OCI-LY7 (cell line): ENCODE results near the gene MT3.

Experiments
- CTCF ChIP-seq: fragments of 200-600 bp; sonication (generic); conservative IDR thresholded peaks from 2 replicates; pipeline ENCODE4 v1.5.1; 2014; ENCODE audit warnings: mild to moderate bottlenecking, antibody characterized with exemption, low read length, moderate library complexity, mixed read lengths
- EZH2phosphoT487 ChIP-seq: fragments of 200-600 bp; sonication (generic); IDR thresholded peaks from 2 replicates; pipeline ENCODE4 v1.6.1; 2018; ENCODE audit warnings: low read depth, borderline replicate concordance, mild to moderate bottlenecking, mixed run types, antibody characterized with exemption, low read length, moderate library complexity, mixed read lengths

DNA sequence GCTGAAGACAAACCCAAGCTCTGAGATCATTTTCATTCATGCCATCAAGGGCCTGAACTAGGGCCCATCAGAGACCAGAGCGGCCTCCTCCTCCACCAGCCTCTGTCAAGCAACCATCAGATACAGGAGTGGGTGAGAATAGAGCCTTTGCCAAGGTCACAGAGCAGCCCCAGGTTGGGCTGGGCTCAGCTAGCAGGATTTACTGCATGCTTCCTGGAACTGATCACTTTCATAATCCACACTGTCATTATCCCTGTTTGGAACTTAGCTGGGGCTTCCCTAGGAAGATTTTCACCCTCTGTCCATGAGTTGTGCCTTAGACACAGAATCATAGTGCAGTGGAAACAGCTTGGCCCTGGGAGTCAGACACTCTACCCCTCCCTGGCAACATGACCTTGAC, 19.4 kb upstream of the MT3 start:
- no peak for TF ChIP-seq CTCF
- TF ChIP-seq EZH2phosphoT487: no peak
